CD4-positive, CD25-positive, alpha-beta regulatory T cell (primary cell): ENCODE results near the gene XK. TPM values are rescaled to one million over a fixed set of nuclear protein-coding genes. Genes with fewer than 3 reads are reported as not detected.

Experiments used
- ATAC-seq, 2 donors: fragments of 150-1000 bp; cut with Tn5 transposase; one replicate each; pipeline ENCODE4 v1.10.0; 2021; ENCODE audit warnings: low read depth in 2 of 2, moderate number of reproducible peaks in 2 of 2, moderate library complexity in 1 of 2
- DNase-seq, 3 donors: peaks; one replicate each; pipeline versions ENCODE4 v3.0.0 to v3.0.0-alpha.2; 2012 to 2022; ENCODE audit warnings: mixed read lengths in 1 of 3
- H3K27ac ChIP-seq: one replicate; pipeline ENCODE4 v1.7.0; 2013; ENCODE audit warnings: mild to moderate bottlenecking, low read length; ENCODE audit not compliant: insufficient read depth, poor library complexity, severe bottlenecking
- H3K27me3 ChIP-seq: one replicate; pipeline ENCODE4 v1.7.0; 2013; ENCODE audit warnings: low read length; ENCODE audit not compliant: control insufficient read depth, insufficient read depth
- H3K36me3 ChIP-seq: one replicate; pipeline ENCODE4 v1.7.0; 2013; ENCODE audit warnings: mild to moderate bottlenecking, low read length, moderate library complexity; ENCODE audit not compliant: control insufficient read depth, insufficient read depth
- H3K4me1 ChIP-seq: 2 replicates; pipeline ENCODE4 v1.7.0; 2013; ENCODE audit warnings: mild to moderate bottlenecking, low read length; ENCODE audit not compliant: insufficient read depth, control insufficient read depth, poor library complexity, severe bottlenecking
- H3K4me3 ChIP-seq: one replicate; pipeline ENCODE4 v1.7.0; 2013; ENCODE audit warnings: low read depth, mild to moderate bottlenecking, low read length, moderate library complexity
- H3K9me3 ChIP-seq, 2 experiments: 1 replicate in 1 of 2; 2 replicates in 1 of 2; pipeline ENCODE4 v1.7.0; 2013; ENCODE audit warnings: low read length in 2 of 2, mild to moderate bottlenecking in 1 of 2, moderate library complexity in 1 of 2; ENCODE audit not compliant: control insufficient read depth in 2 of 2
- H3K27ac Mint-ChIP-seq, 3 donors: one replicate each; pipeline ENCODE4 v1.8.0; 2020 to 2022; ENCODE audit warnings: mild to moderate bottlenecking in 3 of 3, mixed read lengths in 3 of 3, moderate library complexity in 2 of 3
- H3K27me3 Mint-ChIP-seq: one replicate; pipeline ENCODE4 v1.8.0; 2022; ENCODE audit warnings: mild to moderate bottlenecking, mixed read lengths
- H3K36me3 Mint-ChIP-seq: one replicate; pipeline ENCODE4 v1.8.0; 2020; ENCODE audit warnings: mixed read lengths
- H3K4me1 Mint-ChIP-seq, 4 donors: one replicate each; pipeline ENCODE4 v1.8.0; 2020 to 2022; ENCODE audit warnings: mixed read lengths in 4 of 4, mild to moderate bottlenecking in 1 of 4
- H3K4me3 Mint-ChIP-seq, 4 donors: one replicate each; pipeline ENCODE4 v1.8.0; 2020 to 2022; ENCODE audit warnings: mild to moderate bottlenecking in 4 of 4, mixed read lengths in 4 of 4, moderate library complexity in 3 of 4
- H3K9me3 Mint-ChIP-seq, 7 donors: one replicate each; pipeline ENCODE4 v1.8.0; 2020 to 2022; ENCODE audit warnings: mixed read lengths in 7 of 7, mild to moderate bottlenecking in 3 of 7, moderate library complexity in 2 of 7
- polyA plus RNA-seq, 4 donors: library from polyadenylated mRNA; unstranded; fragments of 300-500 nt; fragmentation: Illumina TruSeq; gene quantifications; one replicate each; pipeline ENCODE4 v1.2.3, GENCODE V29; 2021
- total RNA-seq: library from RNA; stranded (reverse); gene quantifications from one replicate; pipeline ENCODE4 v1.2.3, GENCODE V29; 2022

Gene XK
- total and polyA plus RNA-seq, 5 donors from 2014 or later, result 0.99 TPM; not detected in 4

- no peaks in the 10 kb centered on the region for H3K9me3 ChIP-seq
- Mint-ChIP-seq H3K36me3 (no peaks in the 10 kb centered on the region), H3K27ac (no peak overlapping the region), H3K4me1 (peaks cover 0 to 12% (median 6%) of the 10 kb centered on the region in 4 donors), H3K27me3 (no peaks in the 10 kb centered on the region), H3K9me3 (no peaks in the 10 kb centered on the region), H3K4me3 (no peak overlapping the region)
- no peak overlapping the region for H3K27ac ChIP-seq
- no peak for ATAC-seq
- no peak overlapping the region for H3K4me3 ChIP-seq
- H3K27me3 ChIP-seq, result no peaks in the 10 kb centered on the region
- no peaks in the 10 kb centered on the region for H3K36me3 ChIP-seq
- H3K4me1 ChIP-seq, result no peaks in the 10 kb centered on the region
- DNase-seq, result no peak
Measured at GRCh38 chrX:37745835-37746217, 60.2 kb downstream of the XK start.

GRCh38 chrX:37746218-37746941 lies 60.8 kb downstream of the XK start:
- no peaks in the 10 kb centered on the region for H3K27me3 ChIP-seq
- no peak overlapping the region for H3K27ac ChIP-seq
- no peak overlapping the region for H3K4me3 ChIP-seq
- Mint-ChIP-seq H3K9me3 (peaks cover 0 to under 1% (median 0%) of the 10 kb centered on the region in 7 donors), H3K27ac (no peak overlapping the region), H3K4me1 (peaks cover 0 to 14% (median 6%) of the 10 kb centered on the region in 4 donors), H3K36me3 (no peaks in the 10 kb centered on the region), H3K27me3 (no peaks in the 10 kb centered on the region), H3K4me3 (no peak overlapping the region)
- H3K36me3 ChIP-seq, result no peaks in the 10 kb centered on the region
- ATAC-seq (peak; percentile 25 to 28), DNase-seq (peak in 1 of 3 donors; percentile 20)
- H3K9me3 ChIP-seq, result no peaks in the 10 kb centered on the region
- H3K4me1 ChIP-seq, result no peaks in the 10 kb centered on the region

GRCh38 chrX:37746951-37747350 lies 61.4 kb downstream of the XK start:
- no peak overlapping the region for H3K27ac ChIP-seq
- no peaks in the 10 kb centered on the region for H3K9me3 ChIP-seq
- no peak overlapping the region for H3K27ac Mint-ChIP-seq
- no peaks in the 10 kb centered on the region for H3K36me3 Mint-ChIP-seq
- H3K4me1 ChIP-seq, result no peaks in the 10 kb centered on the region
- H3K4me3 Mint-ChIP-seq, result no peak overlapping the region
- no peaks in the 10 kb centered on the region for H3K27me3 Mint-ChIP-seq
- H3K4me3 ChIP-seq, result no peak overlapping the region
- no peaks in the 10 kb centered on the region for H3K27me3 ChIP-seq
- no peaks in the 10 kb centered on the region for H3K36me3 ChIP-seq
- peaks cover 0 to 18% (median 6%) of the 10 kb centered on the region in 4 donors for H3K4me1 Mint-ChIP-seq
- ATAC-seq (no peak), DNase-seq (no peak)
- H3K9me3 Mint-ChIP-seq, result peaks cover 0 to 2% (median 0%) of the 10 kb centered on the region in 7 donors

- no peak overlapping the region for H3K27ac Mint-ChIP-seq
- H3K4me1 Mint-ChIP-seq, result peaks cover 6 to 11% (median 9%) of the 10 kb centered on the region in 4 donors
- peaks cover 29% of the 10 kb centered on the region for H3K4me1 ChIP-seq
- H3K4me3 ChIP-seq, result no peak overlapping the region
- H3K27ac ChIP-seq, result no peak overlapping the region
- no peak overlapping the region for H3K4me3 Mint-ChIP-seq
- ATAC-seq (no peak), DNase-seq (no peak)
- H3K27me3 ChIP-seq, result no peaks in the 10 kb centered on the region
- H3K27me3 Mint-ChIP-seq, result no peaks in the 10 kb centered on the region
- no peaks in the 10 kb centered on the region for H3K36me3 Mint-ChIP-seq
- no peaks in the 10 kb centered on the region for H3K9me3 ChIP-seq
- peaks cover 0 to 2% (median 0%) of the 10 kb centered on the region in 7 donors for H3K9me3 Mint-ChIP-seq
- H3K36me3 ChIP-seq, result no peaks in the 10 kb centered on the region
Measured at GRCh38 chrX:37752281-37752680, 66.7 kb downstream of the XK start.

GRCh38 chrX:37752936-37753335 lies 67.3 kb downstream of the XK start:
- Mint-ChIP-seq H3K27me3 (no peaks in the 10 kb centered on the region), H3K4me3 (peak overlapping the region in 2 of 4 donors; percentile 43 to 51), H3K36me3 (no peaks in the 10 kb centered on the region), H3K9me3 (peaks cover 0 to 2% (median 0%) of the 10 kb centered on the region in 7 donors), H3K27ac (no peak overlapping the region), H3K4me1 (peaks cover 7 to 18% (median 13%) of the 10 kb centered on the region in 4 donors)
- H3K9me3 ChIP-seq, result no peaks in the 10 kb centered on the region
- H3K4me3 ChIP-seq, result peak overlapping the region; percentile 8
- ATAC-seq, result no peak
- no peaks in the 10 kb centered on the region for H3K27me3 ChIP-seq
- DNase-seq, result no peak
- H3K27ac ChIP-seq, result no peak overlapping the region
- H3K4me1 ChIP-seq, result peaks cover 29% of the 10 kb centered on the region
- H3K36me3 ChIP-seq, result no peaks in the 10 kb centered on the region

GRCh38 chrX:37753384-37753783 lies 67.8 kb downstream of the XK start:
- no peak overlapping the region for H3K27ac Mint-ChIP-seq

GRCh38 chrX:37754516-37754915 lies 68.9 kb downstream of the XK start:
- peaks cover 29% of the 10 kb centered on the region for H3K4me1 ChIP-seq
- H3K4me3 ChIP-seq, result peak overlapping the region; percentile 42
- Mint-ChIP-seq H3K36me3 (no peaks in the 10 kb centered on the region), H3K9me3 (peaks cover 0 to 2% (median 0%) of the 10 kb centered on the region in 7 donors), H3K4me3 (no peak overlapping the region), H3K27me3 (no peaks in the 10 kb centered on the region), H3K4me1 (peaks cover 7 to 20% (median 16%) of the 10 kb centered on the region in 4 donors), H3K27ac (no peak overlapping the region)
- no peaks in the 10 kb centered on the region for H3K9me3 ChIP-seq
- peak overlapping the region; percentile 47 for H3K27ac ChIP-seq
- no peaks in the 10 kb centered on the region for H3K27me3 ChIP-seq
- ATAC-seq (no peak), DNase-seq (peak in 1 of 3 donors; percentile 15)
- H3K36me3 ChIP-seq, result no peaks in the 10 kb centered on the region

More at GRCh38 chrX:37753384-37753783, 67.8 kb downstream of the XK start:
- Histone ChIP-seq H3K27ac (no peak overlapping the region), H3K4me1 (peaks cover 29% of the 10 kb centered on the region), H3K36me3 (no peaks in the 10 kb centered on the region), H3K27me3 (no peaks in the 10 kb centered on the region), H3K9me3 (no peaks in the 10 kb centered on the region), H3K4me3 (peak overlapping the region; percentile 28)
- H3K9me3 Mint-ChIP-seq, result peaks cover 0 to 2% (median 0%) of the 10 kb centered on the region in 7 donors
- H3K4me3 Mint-ChIP-seq, result peak overlapping the region in 1 of 4 donors; percentile 43
- DNase-seq (no peak), ATAC-seq (no peak)
- peaks cover 7 to 18% (median 14%) of the 10 kb centered on the region in 4 donors for H3K4me1 Mint-ChIP-seq
- no peaks in the 10 kb centered on the region for H3K27me3 Mint-ChIP-seq
- H3K36me3 Mint-ChIP-seq, result no peaks in the 10 kb centered on the region

- no peaks in the 10 kb centered on the region for H3K36me3 Mint-ChIP-seq
- Histone ChIP-seq H3K36me3 (no peaks in the 10 kb centered on the region), H3K4me1 (peaks cover 29% of the 10 kb centered on the region), H3K27ac (peak overlapping the region; percentile 47), H3K4me3 (peak overlapping the region; percentile 42), H3K9me3 (no peaks in the 10 kb centered on the region), H3K27me3 (no peaks in the 10 kb centered on the region)
- peaks cover 7 to 20% (median 17%) of the 10 kb centered on the region in 4 donors for H3K4me1 Mint-ChIP-seq
- DNase-seq, result peak in 2 of 3 donors; percentile 25 to 75
- H3K4me3 Mint-ChIP-seq, result no peak overlapping the region
- H3K27ac Mint-ChIP-seq, result no peak overlapping the region
- peak; percentile 76 to 81 for ATAC-seq
- no peaks in the 10 kb centered on the region for H3K27me3 Mint-ChIP-seq
- H3K9me3 Mint-ChIP-seq, result peaks cover 0 to 2% (median 0%) of the 10 kb centered on the region in 7 donors
Measured at GRCh38 chrX:37755025-37755424, 69.4 kb downstream of the XK start.
